SK-N-SH treated with all-trans-retinoic acid at 6 μM for 48 hours (cell line): ENCODE results near the gene ARF1.

Experiments used
- ATAC-seq: fragments of 200-7000 bp; cut with Tn5 transposase; 3 replicates; pipeline ENCODE4 v1.9.1; 2020; ENCODE audit warnings: mild to moderate bottlenecking, moderate library complexity
- ARNTL ChIP-seq: fragments of 450-650 bp; formaldehyde crosslinking; IDR thresholded peaks from 2 replicates; pipeline ENCODE4 v1.5.0; 2020; ENCODE audit warnings: low read depth, mild to moderate bottlenecking, moderate library complexity, borderline replicate concordance
- BACH2 ChIP-seq: fragments of 250-450 bp; sonication (Bioruptor Pico); IDR thresholded peaks from 2 replicates; pipeline ENCODE4 v1.9.0; 2021; ENCODE audit warnings: mild to moderate bottlenecking, borderline replicate concordance
- CSDC2 ChIP-seq: fragments of 250-450 bp; sonication (Bioruptor Pico); IDR thresholded peaks from 2 replicates; pipeline ENCODE4 v1.5.0; 2020; ENCODE audit warnings: mild to moderate bottlenecking, moderate library complexity
- CSRNP3 ChIP-seq: fragments of 250-450 bp; sonication (Bioruptor Pico); IDR thresholded peaks from 2 replicates; pipeline ENCODE4 v1.5.1; 2021; ENCODE audit warnings: mild to moderate bottlenecking, moderate library complexity
- ESRRG ChIP-seq: fragments of 250-450 bp; sonication (Bioruptor Pico); IDR thresholded peaks from 2 replicates; pipeline ENCODE4 v1.6.1; 2021; ENCODE audit warnings: mild to moderate bottlenecking
- GLIS3 ChIP-seq: fragments of 250-450 bp; sonication (Bioruptor Pico); IDR thresholded peaks from 2 replicates; pipeline ENCODE4 v1.5.0; 2020; ENCODE audit warnings: mild to moderate bottlenecking, moderate library complexity
- ISL1 ChIP-seq: fragments of 250-450 bp; sonication (Bioruptor Pico); IDR thresholded peaks from 2 replicates; pipeline ENCODE4 v2.1.2; 2022; ENCODE audit warnings: mild to moderate bottlenecking, moderate library complexity
- OSR1 ChIP-seq: fragments of 250-450 bp; sonication (Bioruptor Pico); IDR thresholded peaks from 2 replicates; pipeline ENCODE4 v1.8.0; 2022; ENCODE audit warnings: moderate library complexity, mild to moderate bottlenecking, inconsistent platforms
- PATZ1 ChIP-seq: fragments of 250-450 bp; sonication (Bioruptor Pico); IDR thresholded peaks from 2 replicates; pipeline ENCODE4 v1.8.0; 2020; ENCODE audit warnings: mild to moderate bottlenecking, moderate library complexity, borderline replicate concordance
- POU6F1 ChIP-seq: fragments of 250-450 bp; sonication (Bioruptor Pico); IDR thresholded peaks from 2 replicates; pipeline ENCODE4 v1.8.0; 2021; ENCODE audit warnings: low read depth, mild to moderate bottlenecking, moderate library complexity, borderline replicate concordance
- PPARA ChIP-seq: fragments of 250-450 bp; sonication (Bioruptor Pico); IDR thresholded peaks from 2 replicates; pipeline ENCODE4 v1.5.0; 2020; ENCODE audit warnings: mild to moderate bottlenecking, borderline replicate concordance
- RARB ChIP-seq: fragments of 250-450 bp; sonication (Bioruptor Pico); IDR thresholded peaks from 2 replicates; pipeline ENCODE4 v1.8.0; 2021; ENCODE audit warnings: mild to moderate bottlenecking, moderate library complexity
- SNAI2 ChIP-seq: fragments of 250-450 bp; sonication (Bioruptor Pico); IDR thresholded peaks from 2 replicates; pipeline ENCODE4 v1.5.0; 2020; ENCODE audit warnings: mild to moderate bottlenecking, moderate library complexity
- TCF4 ChIP-seq: fragments of 250-450 bp; sonication (Bioruptor Pico); IDR thresholded peaks from 2 replicates; pipeline ENCODE4 v1.8.0; 2021; ENCODE audit warnings: mild to moderate bottlenecking, moderate library complexity, borderline replicate concordance
- TOX ChIP-seq: fragments of 250-450 bp; sonication (Bioruptor Pico); IDR thresholded peaks from 2 replicates; pipeline ENCODE4 v1.8.0; 2021; ENCODE audit warnings: mild to moderate bottlenecking, moderate library complexity, borderline replicate concordance
- ZC3H10 ChIP-seq: fragments of 250-450 bp; sonication (Bioruptor Pico); IDR thresholded peaks from 2 replicates; pipeline ENCODE4 v1.5.1; 2021; ENCODE audit warnings: mild to moderate bottlenecking, moderate library complexity
- ZFP30 ChIP-seq: fragments of 450-650 bp; formaldehyde crosslinking; IDR thresholded peaks from 2 replicates; pipeline ENCODE4 v1.5.0; 2022; ENCODE audit warnings: mild to moderate bottlenecking, moderate library complexity
- ZNF565 ChIP-seq: fragments of 450-650 bp; formaldehyde crosslinking; conservative IDR thresholded peaks from 2 replicates; pipeline ENCODE4 v1.5.0; 2020; ENCODE audit warnings: low read depth, mild to moderate bottlenecking, moderate library complexity
- ZNF70 ChIP-seq: fragments of 450-650 bp; formaldehyde crosslinking; IDR thresholded peaks from 2 replicates; pipeline ENCODE4 v1.5.0; 2020; ENCODE audit warnings: mild to moderate bottlenecking, moderate library complexity
- TF ChIP-seq, protein P1 (sequence below): fragments of 250-450 bp; sonication (Bioruptor Pico); IDR thresholded peaks from 2 replicates; pipeline ENCODE4 v1.5.1; 2020; ENCODE audit warnings: low read depth, mild to moderate bottlenecking, moderate library complexity
- TF ChIP-seq, protein P2 (sequence below): fragments of 250-450 bp; sonication (Bioruptor Pico); IDR thresholded peaks from 2 replicates; pipeline ENCODE4 v1.5.0; 2020; ENCODE audit warnings: mild to moderate bottlenecking, moderate library complexity

ARF1 gene

DNA sequence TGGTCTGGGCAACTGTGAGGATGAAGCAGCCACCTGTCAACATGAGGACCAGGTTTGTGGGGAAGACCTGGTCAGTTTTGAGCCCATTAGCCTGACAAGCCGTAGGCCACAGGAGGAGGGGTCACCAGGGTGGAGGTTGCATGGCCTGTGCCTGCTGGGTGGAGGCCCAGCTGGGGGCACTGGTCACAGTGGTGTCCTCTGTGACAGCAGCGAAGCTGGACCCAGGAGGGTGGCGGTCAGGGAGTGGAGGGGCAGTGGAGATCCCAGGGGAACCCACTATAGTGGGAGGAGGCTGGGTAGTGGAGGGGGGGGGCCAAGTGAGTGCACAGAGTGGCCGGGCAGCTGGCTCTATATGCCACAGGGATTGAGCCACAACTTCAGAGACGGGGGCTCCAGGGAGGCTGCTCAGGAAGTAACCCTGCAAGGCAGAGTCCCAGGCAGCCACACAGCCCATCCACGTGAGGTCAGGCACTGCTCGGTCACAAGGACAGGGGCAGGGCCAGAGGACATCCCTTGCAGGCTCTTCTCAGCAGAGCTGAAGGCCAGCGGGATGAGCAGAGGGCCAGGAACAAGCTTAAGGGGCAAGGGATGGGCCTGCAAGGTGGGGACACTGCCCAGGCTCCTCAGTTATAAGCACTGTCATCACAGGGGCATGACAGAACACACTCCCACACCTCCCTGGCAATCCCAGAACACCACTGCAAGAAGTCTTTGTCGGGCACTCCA is 22.9 kb downstream of the ARF1 start (continued):
- TF ChIP-seq, protein P1, sequence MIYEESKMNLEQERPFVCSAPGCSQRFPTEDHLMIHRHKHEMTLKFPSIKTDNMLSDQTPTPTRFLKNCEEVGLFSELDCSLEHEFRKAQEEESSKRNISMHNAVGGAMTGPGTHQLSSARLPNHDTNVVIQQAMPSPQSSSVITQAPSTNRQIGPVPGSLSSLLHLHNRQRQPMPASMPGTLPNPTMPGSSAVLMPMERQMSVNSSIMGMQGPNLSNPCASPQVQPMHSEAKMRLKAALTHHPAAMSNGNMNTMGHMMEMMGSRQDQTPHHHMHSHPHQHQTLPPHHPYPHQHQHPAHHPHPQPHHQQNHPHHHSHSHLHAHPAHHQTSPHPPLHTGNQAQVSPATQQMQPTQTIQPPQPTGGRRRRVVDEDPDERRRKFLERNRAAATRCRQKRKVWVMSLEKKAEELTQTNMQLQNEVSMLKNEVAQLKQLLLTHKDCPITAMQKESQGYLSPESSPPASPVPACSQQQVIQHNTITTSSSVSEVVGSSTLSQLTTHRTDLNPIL (CRISPR knock-in tag), result no peak
- no peak for TF ChIP-seq ZFP30 (CRISPR knock-in tag)
- no peak for TF ChIP-seq CSDC2 (CRISPR knock-in tag)

GRCh38 chr1:228105996-228106799 is 23.7 kb downstream of the ARF1 start:
- no peak for ATAC-seq
- TF ChIP-seq ISL1 (CRISPR knock-in tag), result no peak
- TF ChIP-seq ZFP30 (CRISPR knock-in tag), result no peak
- no peak for TF ChIP-seq SNAI2
- TF ChIP-seq CSRNP3, result no peak
- no peak for TF ChIP-seq ZNF70
- TF ChIP-seq TCF4 (CRISPR knock-in tag), result no peak
- no peak for TF ChIP-seq OSR1 (CRISPR knock-in tag)
- TF ChIP-seq GLIS3 (CRISPR knock-in tag), result no peak
- no peak for TF ChIP-seq ZNF565 (CRISPR knock-in tag)
- no peak for TF ChIP-seq PPARA (CRISPR knock-in tag)
- no peak for TF ChIP-seq CSDC2 (CRISPR knock-in tag)
- no peak for TF ChIP-seq PATZ1
- TF ChIP-seq ZC3H10 (CRISPR knock-in tag), result no peak
- TF ChIP-seq POU6F1 (CRISPR knock-in tag), result no peak
- TF ChIP-seq TOX (CRISPR knock-in tag), result no peak
- TF ChIP-seq RARB (CRISPR knock-in tag), result no peak
- TF ChIP-seq, protein P1 (CRISPR knock-in tag), result no peak
- TF ChIP-seq, all 23 proteins: peak for 0

DNA sequence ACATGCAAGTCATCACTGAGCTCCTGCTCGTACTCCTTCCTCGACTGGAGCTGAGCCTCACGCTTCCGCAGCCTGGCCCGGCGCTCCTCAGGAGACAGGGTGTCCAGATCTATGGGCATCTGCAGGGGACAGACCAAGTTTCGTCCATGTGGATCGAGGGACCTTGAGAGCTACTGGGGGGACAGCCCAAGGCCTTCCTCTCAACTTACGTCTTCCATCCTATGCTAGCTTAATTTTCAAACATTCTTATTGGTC is 24.2 kb downstream of the ARF1 start:
- no peak for ATAC-seq
- TF ChIP-seq CSRNP3, result no peak

- TF ChIP-seq CSDC2 (CRISPR knock-in tag), result no peak
- no peak for TF ChIP-seq ISL1 (CRISPR knock-in tag)
- TF ChIP-seq ESRRG (CRISPR knock-in tag), result no peak
- TF ChIP-seq OSR1 (CRISPR knock-in tag), result no peak
- TF ChIP-seq ZFP30 (CRISPR knock-in tag), result no peak
- TF ChIP-seq, protein P2, sequence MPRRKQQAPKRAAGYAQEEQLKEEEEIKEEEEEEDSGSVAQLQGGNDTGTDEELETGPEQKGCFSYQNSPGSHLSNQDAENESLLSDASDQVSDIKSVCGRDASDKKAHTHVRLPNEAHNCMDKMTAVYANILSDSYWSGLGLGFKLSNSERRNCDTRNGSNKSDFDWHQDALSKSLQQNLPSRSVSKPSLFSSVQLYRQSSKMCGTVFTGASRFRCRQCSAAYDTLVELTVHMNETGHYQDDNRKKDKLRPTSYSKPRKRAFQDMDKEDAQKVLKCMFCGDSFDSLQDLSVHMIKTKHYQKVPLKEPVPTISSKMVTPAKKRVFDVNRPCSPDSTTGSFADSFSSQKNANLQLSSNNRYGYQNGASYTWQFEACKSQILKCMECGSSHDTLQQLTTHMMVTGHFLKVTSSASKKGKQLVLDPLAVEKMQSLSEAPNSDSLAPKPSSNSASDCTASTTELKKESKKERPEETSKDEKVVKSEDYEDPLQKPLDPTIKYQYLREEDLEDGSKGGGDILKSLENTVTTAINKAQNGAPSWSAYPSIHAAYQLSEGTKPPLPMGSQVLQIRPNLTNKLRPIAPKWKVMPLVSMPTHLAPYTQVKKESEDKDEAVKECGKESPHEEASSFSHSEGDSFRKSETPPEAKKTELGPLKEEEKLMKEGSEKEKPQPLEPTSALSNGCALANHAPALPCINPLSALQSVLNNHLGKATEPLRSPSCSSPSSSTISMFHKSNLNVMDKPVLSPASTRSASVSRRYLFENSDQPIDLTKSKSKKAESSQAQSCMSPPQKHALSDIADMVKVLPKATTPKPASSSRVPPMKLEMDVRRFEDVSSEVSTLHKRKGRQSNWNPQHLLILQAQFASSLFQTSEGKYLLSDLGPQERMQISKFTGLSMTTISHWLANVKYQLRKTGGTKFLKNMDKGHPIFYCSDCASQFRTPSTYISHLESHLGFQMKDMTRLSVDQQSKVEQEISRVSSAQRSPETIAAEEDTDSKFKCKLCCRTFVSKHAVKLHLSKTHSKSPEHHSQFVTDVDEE (CRISPR knock-in tag), result no peak
- TF ChIP-seq SNAI2, result no peak
- TF ChIP-seq ZNF70, result no peak
- TF ChIP-seq TCF4 (CRISPR knock-in tag), result no peak
- no peak for TF ChIP-seq GLIS3 (CRISPR knock-in tag)
- TF ChIP-seq BACH2 (CRISPR knock-in tag), result no peak
- no peak for TF ChIP-seq RARB (CRISPR knock-in tag)
- no peak for TF ChIP-seq ARNTL (CRISPR knock-in tag)
- TF ChIP-seq TOX (CRISPR knock-in tag), result no peak
- ATAC-seq, result no peak
Observed at GRCh38 chr1:228107636-228108035, 25.1 kb downstream of the ARF1 start.
